Left kidney (tissue), 8 donors: ENCODE results near the gene GRK1. TPM values are rescaled to one million over a fixed set of nuclear protein-coding genes. Genes with fewer than 3 reads are reported as not detected.
"Not testable (repeated sequence)": the region's sequence is repeated elsewhere in the genome, so short reads cannot be mapped to it uniquely, and the experiment has no call there.

Source experiments
- DNase-seq: peaks from one replicate; pipeline ENCODE4 v3.0.0-alpha.2; 2013
- long read RNA-seq, 8 donors: transcript quantifications; one replicate each; lab custom pipeline, GENCODE V29; 2026
- polyA plus RNA-seq: library from polyadenylated mRNA; unstranded; fragments of 120-200 nt; gene quantifications from one replicate; pipeline ENCODE4 v1.2.1, GENCODE V29; 2013; ENCODE audit not compliant: insufficient read length

Gene GRK1
- 0.07 TPM for polyA plus RNA-seq
- long read RNA-seq, donor 1 = 0 reads
- long read RNA-seq, donor 2 = 0 reads
- long read RNA-seq, donor 3 = 0 reads
- long read RNA-seq, donor 4 = 0 reads
- long read RNA-seq, donor 5 = 0 reads
- long read RNA-seq, donor 6 = 0 reads
- long read RNA-seq, donor 7 = 0 reads
- long read RNA-seq, donor 8 = 0 reads

- DNase-seq = no peak
These were observed at the start of gene GRK1 for GRCh38 chr13:113666951-113667701. Gene GRK1 (plus strand): TSS chr13:113667219. CDS start chr13:113667387, 168 bp downstream.

GRCh38 chr13:113617961-113618360, 49.1 kb upstream of the GRK1 start:
- DNase-seq = no peak

GRCh38 chr13:113618455-113618854, 48.6 kb upstream of the GRK1 start:
- no peak for DNase-seq

GRCh38 chr13:113620036-113620796, 46.8 kb upstream of the GRK1 start:
- no peak for DNase-seq

GRCh38 chr13:113621046-113621445, 46.0 kb upstream of the GRK1 start:
- no peak for DNase-seq

- not testable (repeated sequence) for DNase-seq
These were observed 45.5 kb upstream of the GRK1 start for GRCh38 chr13:113621498-113621897.

GRCh38 chr13:113621986-113622550, 45.0 kb upstream of the GRK1 start:
- not testable (repeated sequence) for DNase-seq

- DNase-seq = no peak
These were observed 44.1 kb upstream of the GRK1 start for GRCh38 chr13:113622791-113623490.

GRCh38 chr13:113623491-113624234, 43.4 kb upstream of the GRK1 start:
- no peak for DNase-seq

- DNase-seq = no peak
These were observed 42.8 kb upstream of the GRK1 start for GRCh38 chr13:113624235-113624587.

- DNase-seq = not testable (repeated sequence)
These were observed 42.2 kb upstream of the GRK1 start for GRCh38 chr13:113624640-113625304.

GRCh38 chr13:113625965-113626721, 40.9 kb upstream of the GRK1 start:
- DNase-seq = no peak

GRCh38 chr13:113627136-113627535, 39.9 kb upstream of the GRK1 start:
- DNase-seq = no peak

- no peak for DNase-seq
These were observed 38.4 kb upstream of the GRK1 start for GRCh38 chr13:113628291-113629270.

- no peak for DNase-seq
These were observed 37.2 kb upstream of the GRK1 start for GRCh38 chr13:113629866-113630265.

- DNase-seq = no peak
These were observed 36.7 kb upstream of the GRK1 start for GRCh38 chr13:113630296-113630695.

GRCh38 chr13:113630804-113631203, 36.2 kb upstream of the GRK1 start:
- DNase-seq = no peak

GRCh38 chr13:113631341-113632095, 35.5 kb upstream of the GRK1 start:
- DNase-seq = no peak
